HepG2 (cell line): ENCODE data around the gene STK32C. TPM values are rescaled to one million over a fixed set of nuclear protein-coding genes. Genes with fewer than 3 reads are reported as not detected.

Experiments used
- ATAC-seq: fragments of 200-7000 bp; cut with Tn5 transposase; 3 replicates; pipeline ENCODE4 v1.9.1; 2020; ENCODE audit warnings: mild to moderate bottlenecking, moderate library complexity
- BruUV-seq: library from RNA; stranded (reverse); fragments of 400-500 nt; replicated peaks from 2 replicates; lab custom pipeline; 2021; lab: Mats Ljungman, UMichigan
- CTCF ChIA-PET: fragments of 300-600 bp; formaldehyde crosslinking; extraction: SDS; loops from one replicate; lab custom pipeline; 2021; ENCODE audit warnings: low total read pairs, inconsistent platforms, low intra/inter-chr PET ratio; lab: Yijun Ruan, JAX
- POLR2A ChIA-PET: fragments of 350-600 bp; sonication (Branson Sonifier 250); formaldehyde crosslinking; loops from one replicate; lab custom pipeline; 2020; ENCODE audit warnings: antibody characterized with exemption, inconsistent platforms; lab: Yijun Ruan, JAX
- DNase-seq: peaks from one replicate; pipeline ENCODE4 v3.0.0-alpha.2; 2015; ENCODE audit warnings: low spot score
- FAIRE-seq: peaks from 3 replicates; lab custom pipeline; 2011; peaks lifted over from hg19 to GRCh38; lab: Jason Lieb, UNC
- H2AFZ ChIP-seq: one replicate; pipeline ENCODE4 v1.6.1; 2011; ENCODE audit warnings: low read length, inconsistent platforms
- H3K27ac ChIP-seq: fragments of 300-600 bp; 3 replicates; pipeline ENCODE4 v1.8.0; 2011; ENCODE audit warnings: mixed run types, mild to moderate bottlenecking, mixed read lengths, low read length, inconsistent platforms; ENCODE audit not compliant: insufficient read depth; ENCODE audit errors: extremely low read length
- H3K27me3 ChIP-seq, 2 experiments: fragments of 200-600 bp in 1 of 2; 2 replicates in 1 of 2; 3 replicates in 1 of 2; pipeline versions ENCODE4 v1.6.0 to v1.8.0; 2011; ENCODE audit warnings: low read length in 2 of 2, mild to moderate bottlenecking in 2 of 2, moderate library complexity in 2 of 2, inconsistent platforms in 1 of 2; ENCODE audit not compliant: insufficient read depth in 2 of 2, control insufficient read depth in 1 of 2
- H3K36me3 ChIP-seq, 2 experiments: fragments of 200-600 bp in 1 of 2; replicated peaks in 1 of 2; 2 replicates in 1 of 2; 3 replicates in 1 of 2; pipeline versions ENCODE4 v1.5.1 to v1.8.0; 2011; ENCODE audit warnings: low read length in 2 of 2, inconsistent platforms in 1 of 2; ENCODE audit not compliant: insufficient read depth in 2 of 2, control insufficient read depth in 1 of 2
- H3K4me1 ChIP-seq: 2 replicates; pipeline ENCODE4 v1.5.1; 2012; ENCODE audit warnings: low read length, inconsistent platforms; ENCODE audit not compliant: insufficient read depth
- H3K4me2 ChIP-seq: 2 replicates; pipeline ENCODE4 v1.6.0; 2011; ENCODE audit warnings: low read depth, low read length, inconsistent platforms
- H3K4me3 ChIP-seq, 3 experiments: fragments of 200-600 bp in 1 of 3; sonication (generic), shearing (Covaris generic) in 1 of 3; replicated peaks in 1 of 3; 2 replicates each; pipeline ENCODE4 v1.5.1; 2011 to 2016; ENCODE audit warnings: low read length in 3 of 3, inconsistent platforms in 2 of 3, low read depth in 2 of 3, mild to moderate bottlenecking in 2 of 3, control low read depth in 1 of 3, mixed read lengths in 1 of 3; ENCODE audit not compliant: insufficient read depth in 1 of 3
- H3K79me2 ChIP-seq: one replicate; pipeline ENCODE4 v1.6.1; 2011; ENCODE audit warnings: low read length, inconsistent platforms; ENCODE audit not compliant: insufficient read depth
- H3K9ac ChIP-seq: 2 replicates; pipeline ENCODE4 v1.6.0; 2011; ENCODE audit warnings: mild to moderate bottlenecking, low read depth, low read length, inconsistent platforms; ENCODE audit not compliant: insufficient read depth
- H3K9me3 ChIP-seq: 2 replicates; pipeline ENCODE4 v1.5.1; 2012; ENCODE audit warnings: mild to moderate bottlenecking, low read length
- H4K20me1 ChIP-seq: 2 replicates; pipeline ENCODE4 v1.6.0; 2011; ENCODE audit warnings: inconsistent platforms, mild to moderate bottlenecking, low read length, moderate library complexity; ENCODE audit not compliant: insufficient read depth
- CTCF ChIP-seq: sonication (generic); formaldehyde crosslinking; IDR thresholded peaks from 2 replicates; pipeline ENCODE4 v1.5.0; 2020; ENCODE audit warnings: mild to moderate bottlenecking, missing genetic modification reagents, moderate library complexity
- HMG20A ChIP-seq: IDR thresholded peaks from 2 replicates; pipeline ENCODE4 v1.6.1; 2016; ENCODE audit warnings: borderline replicate concordance
- XRCC5 ChIP-seq: fragments of 200-400 bp; formaldehyde crosslinking; optimal IDR thresholded peaks from 2 replicates; pipeline ENCODE3; 2017; ENCODE audit warnings: mild to moderate bottlenecking, low read length
- ZFY ChIP-seq: sonication (generic); formaldehyde crosslinking; IDR thresholded peaks from 2 replicates; pipeline ENCODE4 v1.4.0; 2020; ENCODE audit warnings: missing genetic modification reagents
- ZNF747 ChIP-seq: sonication (generic); formaldehyde crosslinking; IDR thresholded peaks from 2 replicates; pipeline ENCODE4 v1.8.1; 2023; ENCODE audit warnings: missing genetic modification reagents, mild to moderate bottlenecking, borderline replicate concordance
- WGBS: methylation state at CpG from one replicate; pipeline ENCODE4 v1.1.6; 2017; ENCODE audit warnings: low lambda C conversion rate; 5-methylcytosine and 5-hydroxymethylcytosine counted together
- in situ Hi-C: cut with HindIII; loops from 2 replicates; pipeline ENCODE4 v1.10.0; 2017; ENCODE audit warnings: low pct_unique_long_range_greater_than_20kb; ENCODE audit not compliant: extremely low pct_ligation_motif_present
- intact Hi-C: fragments of 100-400 bp; cut with micrococcal nuclease; formaldehyde crosslinking; loops from one replicate; pipeline ENCODE4 v1.10.0; 2022; ENCODE audit not compliant: unreplicated experiment
- polyA plus RNA-seq, 8 experiments: library from polyadenylated mRNA; depleted of rRNA in 3 of 8; stranded (reverse) in 7 of 8; unstranded in 1 of 8; fragments of >200 nt; fragmentation: Illumina TruSeq in 4 of 8; extraction: Trizol in 4 of 8; gene quantifications; 2 replicates each; pipeline versions ENCODE4 v1.2.1 to v1.2.3, GENCODE V29; 2011 to 2016; ENCODE audit warnings: low read depth in 4 of 8, missing spikeins in 1 of 8, mixed read lengths in 1 of 8; ENCODE audit not compliant: insufficient read depth in 1 of 8
- total RNA-seq, 5 experiments: library from RNA; depleted of rRNA; stranded (reverse); fragments of >200 nt; fragmentation: Illumina TruSeq; extraction: Trizol; gene quantifications; 2 replicates each; pipeline ENCODE4 v1.2.3, GENCODE V29; 2016; ENCODE audit warnings: low read depth in 1 of 5
- TF ChIP-seq, protein P1 (sequence below): sonication (generic); formaldehyde crosslinking; IDR thresholded peaks from 2 replicates; pipeline ENCODE4 v1.9.0; 2021; ENCODE audit warnings: missing genetic modification reagents, mild to moderate bottlenecking, borderline replicate concordance
- TF ChIP-seq, protein P2 (sequence below): sonication (generic); formaldehyde crosslinking; IDR thresholded peaks from 2 replicates; pipeline ENCODE4 v1.4.0; 2020; ENCODE audit warnings: missing genetic modification reagents, mild to moderate bottlenecking, borderline replicate concordance

STK32C gene
- total and polyA plus RNA-seq, 2 of the 13 experiments (the other 11 are each of a cell fraction or from before 2014, with no cell fraction given) = 10.9 to 19.4 TPM

DNA sequence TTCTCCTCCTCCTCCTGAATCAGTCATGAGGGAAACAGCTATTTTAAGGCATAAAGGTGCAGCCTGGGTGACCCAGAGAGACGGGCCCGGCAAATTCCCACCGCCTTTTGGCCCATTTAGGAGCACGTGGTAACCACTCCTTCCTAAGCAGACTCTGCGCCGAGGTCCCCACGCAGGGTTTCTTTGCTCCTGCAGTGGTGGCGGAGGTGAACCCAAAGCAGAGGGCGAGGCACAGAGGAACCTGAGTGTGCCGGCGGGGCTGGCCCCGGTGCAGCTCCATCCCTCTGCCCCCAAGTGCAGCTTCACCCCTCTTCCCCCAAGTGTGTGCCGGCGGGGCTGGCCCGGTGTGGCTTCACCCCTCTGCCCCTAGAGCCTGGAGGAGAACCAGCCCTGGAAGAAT is 70.4 kb downstream of the STK32C start:
- DNase-seq (no peak), FAIRE-seq (no peak), ATAC-seq (no peak)
- TF ChIP-seq, protein P1, sequence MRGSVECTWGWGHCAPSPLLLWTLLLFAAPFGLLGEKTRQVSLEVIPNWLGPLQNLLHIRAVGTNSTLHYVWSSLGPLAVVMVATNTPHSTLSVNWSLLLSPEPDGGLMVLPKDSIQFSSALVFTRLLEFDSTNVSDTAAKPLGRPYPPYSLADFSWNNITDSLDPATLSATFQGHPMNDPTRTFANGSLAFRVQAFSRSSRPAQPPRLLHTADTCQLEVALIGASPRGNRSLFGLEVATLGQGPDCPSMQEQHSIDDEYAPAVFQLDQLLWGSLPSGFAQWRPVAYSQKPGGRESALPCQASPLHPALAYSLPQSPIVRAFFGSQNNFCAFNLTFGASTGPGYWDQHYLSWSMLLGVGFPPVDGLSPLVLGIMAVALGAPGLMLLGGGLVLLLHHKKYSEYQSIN (CRISPR knock-in tag) = no peak
- TF ChIP-seq, protein P2, sequence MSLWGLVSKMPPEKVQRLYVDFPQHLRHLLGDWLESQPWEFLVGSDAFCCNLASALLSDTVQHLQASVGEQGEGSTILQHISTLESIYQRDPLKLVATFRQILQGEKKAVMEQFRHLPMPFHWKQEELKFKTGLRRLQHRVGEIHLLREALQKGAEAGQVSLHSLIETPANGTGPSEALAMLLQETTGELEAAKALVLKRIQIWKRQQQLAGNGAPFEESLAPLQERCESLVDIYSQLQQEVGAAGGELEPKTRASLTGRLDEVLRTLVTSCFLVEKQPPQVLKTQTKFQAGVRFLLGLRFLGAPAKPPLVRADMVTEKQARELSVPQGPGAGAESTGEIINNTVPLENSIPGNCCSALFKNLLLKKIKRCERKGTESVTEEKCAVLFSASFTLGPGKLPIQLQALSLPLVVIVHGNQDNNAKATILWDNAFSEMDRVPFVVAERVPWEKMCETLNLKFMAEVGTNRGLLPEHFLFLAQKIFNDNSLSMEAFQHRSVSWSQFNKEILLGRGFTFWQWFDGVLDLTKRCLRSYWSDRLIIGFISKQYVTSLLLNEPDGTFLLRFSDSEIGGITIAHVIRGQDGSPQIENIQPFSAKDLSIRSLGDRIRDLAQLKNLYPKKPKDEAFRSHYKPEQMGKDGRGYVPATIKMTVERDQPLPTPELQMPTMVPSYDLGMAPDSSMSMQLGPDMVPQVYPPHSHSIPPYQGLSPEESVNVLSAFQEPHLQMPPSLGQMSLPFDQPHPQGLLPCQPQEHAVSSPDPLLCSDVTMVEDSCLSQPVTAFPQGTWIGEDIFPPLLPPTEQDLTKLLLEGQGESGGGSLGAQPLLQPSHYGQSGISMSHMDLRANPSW = no peak
- no peak for TF ChIP-seq XRCC5
- TF ChIP-seq ZFY (CRISPR knock-in tag) = no peak
- TF ChIP-seq ZNF747 (CRISPR knock-in tag) = no peak
- no peak for TF ChIP-seq CTCF (CRISPR knock-in tag)
- no peak for TF ChIP-seq HMG20A
- Histone ChIP-seq H3K4me3 (no peak overlapping the region), H4K20me1 (no peaks in the 10 kb centered on the region), H3K9ac (no peak overlapping the region), H3K27me3 (no peaks in the 10 kb centered on the region), H3K79me2 (no peaks in the 10 kb centered on the region), H3K4me1 (no peaks in the 10 kb centered on the region), H3K27ac (no peak overlapping the region), H2AFZ (no peak overlapping the region), H3K9me3 (no peaks in the 10 kb centered on the region), H3K36me3 (no peaks in the 10 kb centered on the region), H3K4me2 (no peak overlapping the region)
- POLR2A ChIA-PET = no interaction called here
- no TSS peak for BruUV-seq
- 89% methylated on average over 3 of the region's 15 CpGs for WGBS
- intact Hi-C loops (no loop called here), in situ Hi-C loops (no loop called here)
- CTCF ChIA-PET = no interaction called here
